GM18505 (cell line): ENCODE data around the gene CGNL1.
A peak's percentile ranks its signal among the peaks of the same experiment; 100 is the strongest.

Experiments used
- ATAC-seq: cut with Tn5 transposase; IDR thresholded peaks from one replicate; pipeline ENCODE4 v1.9.1; 2021; ENCODE audit not compliant: unreplicated experiment
- POLR2A ChIP-seq: IDR thresholded peaks from 4 replicates; pipeline ENCODE4 v1.6.1; 2011; ENCODE audit warnings: borderline replicate concordance; ENCODE audit not compliant: insufficient read depth, insufficient read length; ENCODE audit errors: extremely low read depth

Gene CGNL1

DNA sequence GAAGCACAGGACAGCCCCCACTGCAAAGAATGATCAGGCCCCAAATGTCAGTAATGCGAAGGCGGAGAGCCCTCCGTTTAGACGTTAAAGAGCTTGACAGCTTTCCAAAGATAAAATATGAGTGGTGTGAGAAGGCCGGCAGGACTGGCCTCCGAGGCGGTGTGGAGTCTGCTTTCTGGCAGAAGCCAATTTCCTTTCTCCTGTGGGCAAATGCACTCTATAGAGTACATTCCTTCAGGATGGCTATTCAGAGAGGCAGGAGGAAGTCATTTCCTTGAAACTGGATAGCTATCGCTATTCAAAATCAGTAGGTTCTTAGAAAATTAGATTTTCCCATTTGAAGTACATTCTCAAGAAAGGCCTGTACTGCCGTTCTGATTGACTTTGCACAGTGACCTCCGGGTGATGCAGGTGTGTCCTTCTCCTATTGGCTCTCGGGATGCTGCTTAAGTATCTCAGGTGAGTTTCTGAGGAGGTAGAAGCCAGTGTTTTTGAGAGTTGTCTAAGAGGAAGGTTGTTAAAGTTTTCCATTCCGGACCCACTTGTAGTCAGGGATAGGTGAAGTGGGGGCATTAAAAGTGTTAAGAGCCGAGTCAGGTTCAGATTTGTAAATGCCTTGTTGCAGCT is 142.6 kb downstream of the CGNL1 start:
- ATAC-seq, result no peak
- TF ChIP-seq POLR2A, result no peak

DNA sequence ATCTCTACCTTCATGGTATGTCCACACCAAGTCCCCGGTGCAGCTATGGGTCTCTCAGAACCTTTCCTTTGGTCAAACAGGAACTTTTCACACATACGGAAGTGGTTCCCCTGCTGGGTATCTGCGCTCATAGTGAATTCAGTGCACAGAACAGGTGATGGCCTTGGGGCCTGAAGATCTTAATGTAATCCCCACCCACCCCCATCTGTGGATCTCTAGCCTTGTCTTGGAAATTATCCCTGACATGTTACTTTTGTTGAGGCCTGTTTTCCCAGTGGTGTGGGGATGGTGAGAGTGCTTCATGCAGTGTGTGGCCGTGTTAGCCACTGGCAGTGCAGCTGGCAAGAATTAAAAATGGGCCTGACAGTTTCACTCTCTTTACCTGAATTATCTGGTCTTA is 143.5 kb downstream of the CGNL1 start:
- ATAC-seq, result no peak
- TF ChIP-seq POLR2A, result no peak

DNA sequence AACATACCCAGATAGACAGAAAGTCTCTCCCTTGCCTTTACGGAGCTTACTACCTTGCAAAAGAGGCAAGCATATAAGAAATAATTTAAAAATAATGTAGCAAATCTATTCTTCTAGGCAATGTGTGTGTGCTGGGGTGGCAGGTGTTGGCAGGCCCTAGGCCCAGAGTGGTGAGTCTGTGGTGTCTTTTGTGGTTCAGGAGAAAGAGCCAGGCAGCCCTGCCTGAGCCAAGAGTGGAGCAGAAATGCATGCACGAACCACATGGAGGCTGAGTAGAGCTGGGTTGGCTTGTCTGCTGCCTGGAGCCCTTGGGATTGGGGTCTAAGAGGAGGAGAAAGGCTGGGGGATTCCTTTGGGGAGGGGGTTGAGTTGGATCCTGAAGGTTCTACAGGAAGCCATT is 145.2 kb downstream of the CGNL1 start:
- no peak for TF ChIP-seq POLR2A
- ATAC-seq, result no peak

DNA sequence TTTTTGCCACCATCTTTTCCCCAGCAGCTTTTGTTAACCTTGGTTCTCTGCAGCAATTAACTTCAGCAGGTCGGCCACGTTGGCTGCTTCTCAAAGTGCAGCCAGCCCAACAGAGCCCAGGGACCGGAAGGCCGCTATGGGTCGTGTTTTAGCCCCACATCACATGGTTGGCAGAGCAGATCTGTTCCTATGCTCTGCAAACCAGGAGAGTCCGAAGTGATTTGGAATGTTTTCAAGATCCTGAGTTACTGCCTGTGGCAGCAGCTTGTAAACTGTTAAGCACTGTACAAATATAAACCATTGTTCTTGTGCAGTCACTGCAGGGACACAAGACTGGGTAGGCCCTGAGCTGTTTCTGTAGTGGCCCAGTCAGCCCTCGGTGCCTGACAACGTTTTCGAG is 145.8 kb downstream of the CGNL1 start:
- ATAC-seq, result no peak
- no peak for TF ChIP-seq POLR2A

DNA sequence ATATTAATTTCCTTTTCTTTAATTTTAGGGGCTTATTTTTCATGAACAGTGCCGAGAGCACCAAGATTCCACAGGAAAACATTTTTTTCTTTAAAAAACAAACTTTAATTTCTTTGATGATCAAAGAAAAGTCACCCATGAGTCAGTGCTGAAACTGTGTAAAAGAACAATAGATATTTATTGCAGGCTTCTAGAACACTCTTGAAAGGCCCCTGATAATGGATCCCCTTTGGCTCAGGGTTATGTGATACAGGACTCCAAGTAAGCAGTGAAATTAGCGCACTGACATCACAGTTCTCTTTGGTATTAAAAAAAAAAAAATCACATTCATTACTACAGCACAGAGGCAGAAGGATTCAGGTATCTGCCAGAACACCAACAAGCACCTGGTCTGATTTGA is 149.3 kb downstream of the CGNL1 start:
- no peak for ATAC-seq
- no peak for TF ChIP-seq POLR2A

DNA sequence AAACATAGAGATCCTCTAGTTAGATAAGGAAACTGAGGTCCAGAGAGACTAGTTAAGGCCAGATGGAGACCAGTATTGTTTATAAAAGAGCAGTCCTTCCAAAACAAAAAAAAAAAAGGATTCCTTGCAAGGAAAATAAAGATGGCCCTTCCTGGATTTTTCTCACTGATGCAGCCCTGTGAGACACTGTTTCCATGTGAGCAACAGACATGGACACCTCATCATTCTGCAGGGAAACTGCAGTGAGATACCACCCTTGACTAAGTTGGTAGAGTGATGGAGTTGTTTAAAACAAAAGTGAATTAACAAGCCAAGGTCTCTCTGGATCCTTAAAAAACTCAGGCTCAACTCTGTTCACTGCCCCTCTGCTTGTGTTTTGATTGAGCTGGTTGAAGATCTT is 149.8 kb downstream of the CGNL1 start:
- no peak for TF ChIP-seq POLR2A
- no peak for ATAC-seq

DNA sequence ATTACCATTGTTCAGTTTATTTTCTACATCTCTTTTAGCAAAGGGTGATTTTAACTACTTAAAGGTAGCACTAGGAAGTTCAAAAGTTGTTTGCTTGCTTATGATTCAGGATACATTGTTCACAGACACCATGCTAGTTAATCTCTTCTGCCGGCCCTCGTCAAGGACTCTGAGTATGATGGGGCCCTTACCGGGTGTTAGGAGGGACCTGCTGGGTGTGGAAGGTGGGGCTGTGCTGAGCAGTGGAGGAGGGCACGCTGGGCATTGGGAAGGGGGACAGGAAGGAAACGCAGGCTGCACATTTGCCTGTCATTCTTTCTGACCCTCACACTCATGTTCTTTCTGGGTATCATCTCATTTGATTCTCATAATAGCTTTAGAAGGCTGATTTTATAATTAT is 150.3 kb downstream of the CGNL1 start:
- ATAC-seq, result no peak
- no peak for TF ChIP-seq POLR2A

DNA sequence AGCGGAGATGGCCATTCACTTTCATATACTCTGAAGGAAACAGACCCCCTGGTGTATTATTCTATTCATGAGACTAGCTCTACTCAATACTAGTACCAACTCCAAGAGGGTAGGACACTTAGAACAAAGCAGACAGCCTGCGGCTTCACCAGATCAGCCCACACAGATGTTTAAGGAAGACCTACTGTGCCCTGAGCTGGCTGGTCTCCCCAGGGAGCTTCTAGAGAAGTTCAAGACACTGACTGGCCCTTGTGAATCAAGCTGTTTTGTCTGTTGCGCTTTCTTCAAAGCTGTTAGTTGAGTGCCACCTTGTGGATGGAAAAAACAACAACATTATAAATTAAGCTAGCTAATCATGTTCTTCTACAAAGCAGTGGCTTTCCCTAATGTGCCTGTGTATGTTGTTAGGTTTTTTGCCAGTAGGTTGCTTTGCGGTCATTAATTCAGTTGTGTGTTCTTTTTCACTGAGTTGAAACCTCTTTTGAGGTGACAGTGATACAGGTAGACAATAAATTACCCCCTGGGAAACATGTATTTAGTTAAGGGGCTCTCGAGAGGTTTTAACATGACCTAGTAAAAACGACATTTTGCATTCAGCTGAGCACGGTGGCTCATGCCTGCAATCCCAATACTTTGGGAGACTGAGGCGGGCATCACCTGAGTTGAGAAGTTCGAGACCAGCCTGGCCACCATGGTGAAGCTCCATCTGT is 151.2 kb downstream of the CGNL1 start:
- TF ChIP-seq POLR2A, result no peak
- peak; percentile 68 for ATAC-seq

DNA sequence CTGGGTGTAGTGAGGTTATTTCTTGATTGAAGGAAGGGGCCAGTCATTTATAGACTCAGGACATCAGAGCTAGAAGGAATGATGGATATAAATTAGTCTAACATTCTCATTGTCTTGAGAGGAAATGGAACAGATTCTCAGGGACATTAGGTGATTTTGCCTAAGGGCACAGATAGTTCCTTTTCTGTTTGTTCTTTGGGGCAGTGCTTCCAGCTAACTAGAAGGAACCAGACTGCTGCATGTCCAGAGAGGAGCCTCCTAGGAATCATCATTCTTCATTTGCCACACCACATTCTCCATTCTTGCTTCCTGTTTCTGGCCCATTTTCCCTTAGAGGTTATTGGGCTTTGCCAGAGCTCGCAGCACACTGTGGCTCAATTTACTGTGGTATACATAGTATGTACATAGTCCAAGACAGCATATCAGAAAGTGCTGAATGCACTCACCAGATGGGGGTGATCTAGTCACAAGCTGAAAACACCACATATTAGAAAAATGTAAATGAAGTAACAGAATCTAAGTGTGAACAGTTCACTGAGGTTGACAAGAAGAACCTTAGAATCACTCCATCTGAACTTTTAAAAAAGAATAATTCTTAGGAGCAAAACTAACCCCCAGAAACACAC is 152.7 kb downstream of the CGNL1 start:
- no peak for ATAC-seq
- TF ChIP-seq POLR2A, result no peak

DNA sequence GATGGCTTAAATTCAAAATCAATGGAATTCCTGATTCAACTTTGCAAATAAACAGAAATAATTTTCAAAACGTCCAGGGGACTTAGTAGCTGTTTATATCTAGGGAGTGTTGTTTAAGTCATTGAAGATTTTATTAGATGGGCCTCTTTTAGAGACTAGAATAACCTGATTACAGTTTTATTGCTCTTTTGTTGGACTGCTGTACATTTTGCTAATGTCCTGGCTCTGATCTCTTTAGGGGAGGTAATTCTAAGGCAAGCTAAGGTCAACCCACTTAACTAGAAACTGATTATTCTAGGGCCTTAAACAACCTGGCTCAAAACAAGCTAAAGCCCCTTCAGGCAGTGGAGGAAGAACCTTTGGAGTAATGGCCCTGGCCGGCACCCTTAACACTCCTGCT is 153.4 kb downstream of the CGNL1 start:
- TF ChIP-seq POLR2A, result no peak
- ATAC-seq, result no peak

DNA sequence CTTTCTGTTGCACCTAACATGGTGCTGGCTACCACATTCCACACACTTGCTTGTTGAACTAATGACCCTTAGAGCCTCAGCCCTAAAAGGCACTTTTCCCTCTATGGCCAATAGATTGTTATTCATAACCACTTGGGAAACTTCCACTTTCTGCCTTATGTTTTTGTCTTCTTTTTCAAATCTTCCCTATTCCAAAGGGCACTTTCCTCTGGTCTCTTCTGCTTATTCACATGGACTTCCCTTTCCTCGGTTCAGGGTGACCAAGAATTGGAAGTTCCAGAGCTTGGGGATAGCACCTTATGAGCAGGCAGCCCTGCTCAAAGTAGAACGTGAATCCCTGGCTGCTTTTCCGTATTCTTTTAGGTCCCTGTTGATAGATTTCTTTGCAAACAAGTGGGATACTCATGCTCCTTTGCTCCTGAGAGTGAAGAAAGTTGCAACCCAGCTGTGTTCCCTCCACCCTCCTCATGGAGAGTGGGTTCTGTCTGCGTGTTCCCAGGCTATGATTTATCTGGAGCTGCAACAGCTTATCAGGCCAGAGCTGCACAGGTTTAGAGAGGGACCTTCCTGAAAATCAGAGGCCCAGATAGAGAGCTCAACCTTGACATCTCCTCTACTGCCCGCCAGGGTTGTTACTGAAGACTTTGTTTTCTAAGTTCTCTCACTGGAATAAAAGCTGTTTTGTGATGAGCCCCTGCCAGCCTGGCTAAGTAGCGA is 156.6 kb downstream of the CGNL1 start:
- no peak for TF ChIP-seq POLR2A
- no peak for ATAC-seq

DNA sequence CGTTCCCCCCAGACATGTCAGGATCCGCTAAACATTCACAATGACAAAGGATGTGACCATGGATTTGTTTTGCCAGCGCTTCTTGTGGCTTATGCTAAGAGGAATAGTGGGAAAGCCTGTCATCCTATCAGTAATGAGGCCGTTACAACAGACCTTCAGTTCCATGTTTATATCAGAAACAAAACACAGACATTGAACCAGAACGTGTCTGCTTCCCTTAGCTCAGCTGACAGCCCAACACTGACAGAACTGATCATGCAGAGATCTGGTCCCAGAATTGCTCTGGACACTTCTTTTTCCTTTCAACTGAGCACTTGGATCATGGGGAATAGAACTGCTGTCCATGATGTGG is 157.1 kb downstream of the CGNL1 start:
- no peak for TF ChIP-seq POLR2A
- ATAC-seq, result no peak

DNA sequence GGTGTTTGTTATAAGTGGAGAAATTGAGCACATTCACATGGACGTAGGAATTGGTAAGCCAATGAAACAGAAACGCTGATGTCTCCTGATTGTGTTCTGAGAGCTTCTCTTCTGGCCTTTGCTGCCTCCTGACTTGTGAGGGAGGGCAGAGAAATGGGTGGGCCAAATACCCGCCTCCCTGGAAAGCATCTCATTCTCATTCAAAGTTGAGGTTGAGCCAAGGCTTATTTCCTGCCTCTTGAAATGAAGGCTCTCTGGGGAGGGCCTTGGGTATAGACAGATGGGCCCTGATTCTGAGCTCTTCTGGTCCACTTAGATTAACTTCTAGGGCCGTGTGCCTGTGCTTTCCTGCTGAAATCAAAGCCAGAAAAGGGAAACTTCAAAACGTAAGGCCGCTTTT is 158.0 kb downstream of the CGNL1 start:
- no peak for ATAC-seq
- no peak for TF ChIP-seq POLR2A

DNA sequence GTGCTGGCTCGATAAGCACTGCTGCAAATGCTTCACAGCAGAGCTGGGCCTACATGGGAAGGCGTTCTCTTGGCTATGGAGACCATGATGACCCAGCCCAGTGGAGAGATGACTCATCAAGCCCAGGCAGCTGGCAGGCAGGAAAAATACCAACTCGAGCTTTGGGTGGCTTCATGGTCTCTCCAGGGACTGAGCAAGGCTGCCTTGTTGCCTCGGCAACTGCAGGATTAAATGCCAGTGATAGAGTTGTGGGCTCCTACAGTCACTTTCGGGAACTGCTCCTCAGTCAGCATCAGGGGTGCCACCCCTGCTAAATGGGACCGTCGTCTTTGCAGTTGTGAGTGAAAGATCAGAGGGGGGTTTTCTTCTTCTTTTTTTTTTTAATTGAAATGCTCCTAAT is 160.8 kb downstream of the CGNL1 start:
- ATAC-seq, result no peak
- no peak for TF ChIP-seq POLR2A

DNA sequence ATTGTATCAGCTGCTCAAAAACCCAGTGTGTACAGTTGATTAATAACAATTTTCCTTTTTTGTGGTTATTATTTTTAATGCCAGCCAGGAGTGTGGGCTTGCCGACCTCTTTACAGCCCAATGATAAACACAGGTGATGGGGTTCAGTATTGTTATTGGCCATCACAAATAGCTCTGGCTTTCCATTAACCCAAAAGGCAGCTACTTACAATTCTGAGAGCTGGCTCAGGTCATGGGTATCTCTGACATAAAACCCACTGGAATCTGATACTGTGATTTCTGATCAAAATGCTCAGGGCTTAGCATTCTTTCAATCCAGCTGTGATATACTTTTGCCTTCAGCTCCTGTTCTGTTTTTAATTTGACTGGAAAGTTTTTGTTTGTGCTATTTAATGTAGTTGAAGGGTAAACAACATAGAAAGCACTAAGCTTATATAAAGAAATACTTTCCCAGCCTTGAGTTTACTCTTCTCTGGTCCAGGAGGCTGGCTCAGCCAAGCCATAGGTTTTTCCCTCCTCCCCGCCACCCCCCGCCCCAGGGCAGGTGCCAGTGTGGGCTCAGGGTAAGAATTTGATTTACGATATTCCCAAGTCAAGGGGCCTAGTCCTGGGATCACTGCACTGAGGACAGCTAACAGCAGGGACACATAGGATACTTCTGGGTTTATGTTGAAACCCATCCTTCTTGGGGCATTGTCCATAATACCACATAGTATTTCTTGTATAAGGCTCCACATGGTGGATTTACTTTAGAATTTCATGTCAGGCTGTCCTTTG is 161.4 kb downstream of the CGNL1 start:
- ATAC-seq, result no peak
- no peak for TF ChIP-seq POLR2A
